ENCODE data around the gene AKR1A1.

AKR1A1 gene

GRCh38 chr1:45535988-45536766 is 14.4 kb upstream of the AKR1A1 start:
- H3K27ac ChIP-seq: no peak overlapping the region
- no peak for TF ChIP-seq CTCF (conservative IDR thresholded peaks at IDR 0.05)

DNA sequence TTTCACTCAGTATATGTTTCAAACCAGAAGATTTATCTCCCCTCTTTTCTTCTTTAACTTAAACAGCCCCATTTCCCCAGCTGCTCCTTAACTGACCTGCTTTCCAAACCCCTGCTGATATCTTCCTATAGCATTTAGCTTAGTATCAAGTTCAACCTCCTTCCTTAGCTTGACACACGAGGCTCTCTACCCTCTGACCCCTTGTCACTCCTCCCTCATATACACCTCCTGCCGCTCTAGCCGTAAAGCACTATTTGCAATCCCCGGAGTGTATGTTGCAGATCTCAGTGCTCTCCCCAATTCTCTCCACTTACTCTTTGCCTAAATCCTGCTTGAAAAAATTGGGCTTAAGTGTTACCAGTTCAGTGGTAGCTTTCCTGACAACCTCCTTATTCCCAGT is 13.7 kb upstream of the AKR1A1 start:
- no peak overlapping the region for H3K27ac ChIP-seq
- no peak for TF ChIP-seq ZFX (IDR thresholded peaks at IDR 0.05)
- TF ChIP-seq CTCF (conservative IDR thresholded peaks at IDR 0.05): no peak

GRCh38 chr1:45541193-45541592 is 9.4 kb upstream of the AKR1A1 start:
- H3K27ac ChIP-seq: no peak overlapping the region
- TF ChIP-seq ZFX (IDR thresholded peaks at IDR 0.05) (no peak), CTCF (conservative IDR thresholded peaks at IDR 0.05) (no peak)

GRCh38 chr1:45542591-45542990 is 8.0 kb upstream of the AKR1A1 start:
- no peak for TF ChIP-seq ZFX (IDR thresholded peaks at IDR 0.05)
- TF ChIP-seq CTCF (conservative IDR thresholded peaks at IDR 0.05): no peak
- no peak overlapping the region for H3K27ac ChIP-seq

DNA sequence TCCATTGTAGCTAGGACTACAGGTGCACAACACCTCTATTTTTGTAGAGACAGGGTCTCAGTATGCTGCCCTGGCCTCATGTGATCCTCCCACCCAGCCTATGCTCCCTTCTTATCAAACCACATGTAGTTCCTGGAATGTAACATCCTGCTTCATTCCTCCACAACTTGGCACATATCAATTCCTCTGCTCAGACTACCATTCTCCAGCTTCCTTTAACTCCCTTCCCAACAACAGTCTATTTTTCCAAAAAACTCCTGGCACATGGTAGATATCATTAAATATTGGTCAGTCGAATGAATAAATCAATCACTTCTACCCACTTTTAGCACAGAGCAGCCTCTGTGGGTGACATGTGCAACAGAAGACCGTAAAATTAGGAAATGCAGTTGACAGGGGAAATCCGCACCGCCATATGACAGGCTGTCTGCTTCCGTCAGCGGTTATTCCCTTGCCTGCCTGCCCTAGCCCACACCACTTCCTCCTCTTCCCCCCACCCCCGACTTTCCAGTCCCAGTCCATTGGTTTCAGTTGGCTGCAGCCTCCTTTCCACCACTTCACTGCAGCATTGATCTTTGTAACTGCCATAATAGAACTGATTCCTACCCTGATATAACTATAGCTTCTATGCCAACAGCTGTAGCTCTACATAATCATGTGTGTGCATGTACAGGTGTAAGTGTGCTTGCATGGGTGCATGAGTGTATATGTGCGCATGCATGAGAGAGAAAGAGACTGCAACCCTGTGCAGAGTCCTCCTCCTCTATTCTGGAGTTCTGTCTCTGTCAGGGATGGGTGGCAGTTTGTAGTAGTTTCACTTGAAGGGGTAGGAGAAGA is 6.8 kb upstream of the AKR1A1 start:
- H3K27ac ChIP-seq: no peak overlapping the region
- TF ChIP-seq ZFX (IDR thresholded peaks at IDR 0.05) (no peak), CTCF (conservative IDR thresholded peaks at IDR 0.05) (no peak)

DNA sequence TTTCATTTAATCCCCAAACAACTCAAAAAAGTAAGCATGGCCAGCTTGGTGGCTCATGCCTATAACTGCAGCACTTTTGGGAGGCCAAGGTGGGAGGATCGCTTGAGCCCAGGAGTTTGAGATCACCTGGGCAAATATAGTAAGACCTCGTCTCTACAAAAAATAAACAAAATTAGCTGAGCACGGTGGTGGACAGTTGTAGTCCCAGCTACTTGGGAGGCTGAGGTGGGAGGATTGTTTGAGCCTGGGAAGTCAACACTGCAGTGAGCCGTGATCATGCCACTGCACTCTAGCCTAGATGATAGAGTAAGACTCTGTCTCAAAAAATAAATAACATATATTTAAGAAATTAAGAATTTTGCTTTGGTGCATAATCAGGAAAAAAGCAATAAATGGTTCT is 6.1 kb upstream of the AKR1A1 start:
- H3K27ac ChIP-seq: no peak overlapping the region
- TF ChIP-seq ZFX (IDR thresholded peaks at IDR 0.05) (no peak), CTCF (conservative IDR thresholded peaks at IDR 0.05) (no peak)

- no peak overlapping the region for H3K27ac ChIP-seq
- TF ChIP-seq CTCF (conservative IDR thresholded peaks at IDR 0.05) (no peak), ZFX (IDR thresholded peaks at IDR 0.05) (no peak)
Observed at GRCh38 chr1:45545019-45545493, 5.6 kb upstream of the AKR1A1 start.
